GM19238 (cell line): Measurements from ENCODE around the gene COL4A1.

Experiments
- DNase-seq: peaks from one replicate; pipeline ENCODE4 v3.0.0; 2011; ENCODE audit warnings: low spot score; ENCODE audit not compliant: insufficient read length

The COL4A1 gene

GRCh38 chr13:110200276-110200870, 106.6 kb downstream of the COL4A1 start:
- no peak for DNase-seq

DNA sequence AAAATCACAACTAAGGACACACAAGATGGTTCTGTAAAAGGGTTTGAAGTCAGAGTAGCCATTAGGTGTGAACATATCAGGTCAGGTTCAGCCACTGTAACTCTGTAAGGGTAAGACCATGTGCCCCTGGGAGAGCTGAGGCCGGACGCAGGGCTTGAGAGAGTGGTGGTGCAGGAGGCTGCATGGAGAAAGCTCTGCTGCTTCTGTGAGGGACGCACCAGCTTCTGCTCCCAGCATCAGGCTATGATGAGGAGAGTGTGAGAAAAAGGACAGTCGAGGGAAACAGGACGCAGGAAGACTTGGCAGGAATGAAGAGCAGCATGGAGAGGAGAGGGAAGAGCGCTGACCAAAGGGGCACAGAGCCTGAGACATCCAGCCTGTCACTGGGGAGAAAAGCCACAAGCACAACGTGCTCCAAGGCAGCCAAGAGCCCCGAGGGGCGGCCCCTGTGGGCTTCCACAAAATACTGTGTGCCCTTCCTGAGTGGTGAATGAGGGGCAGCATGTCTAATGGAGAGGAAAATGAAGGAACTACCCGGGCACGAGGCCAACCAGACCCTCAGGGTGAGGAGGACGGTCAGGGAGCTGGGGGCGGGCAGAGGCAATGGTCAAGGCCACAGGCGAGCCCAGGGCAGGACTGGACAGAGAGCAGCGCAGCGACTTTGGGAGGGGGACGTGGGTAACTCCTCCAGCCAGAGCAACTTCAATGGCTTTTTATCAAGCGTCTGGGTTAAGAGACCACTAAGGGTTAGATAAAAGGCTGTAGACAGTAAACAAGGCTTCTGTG, 107.7 kb downstream of the COL4A1 start:
- no peak for DNase-seq

DNA sequence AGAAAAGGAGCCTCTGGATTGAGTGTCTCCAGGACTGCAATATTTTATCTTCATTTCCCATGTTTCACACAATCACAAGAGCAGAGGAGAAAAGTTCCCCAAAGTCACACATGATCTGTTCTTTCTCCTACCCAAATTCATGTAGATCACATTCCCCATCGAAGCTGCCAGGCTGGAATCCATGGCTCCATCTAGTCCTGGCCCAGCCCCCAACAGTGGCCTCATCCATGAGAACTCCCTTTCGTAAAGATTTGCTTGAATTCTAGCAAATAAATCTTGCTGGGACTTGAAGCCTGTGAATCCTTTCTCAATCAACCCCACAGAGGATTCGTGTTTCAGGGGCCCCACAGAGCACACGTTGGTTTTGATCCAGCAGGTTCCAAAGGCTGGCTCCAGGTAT, 109.5 kb downstream of the COL4A1 start:
- no peak for DNase-seq

DNA sequence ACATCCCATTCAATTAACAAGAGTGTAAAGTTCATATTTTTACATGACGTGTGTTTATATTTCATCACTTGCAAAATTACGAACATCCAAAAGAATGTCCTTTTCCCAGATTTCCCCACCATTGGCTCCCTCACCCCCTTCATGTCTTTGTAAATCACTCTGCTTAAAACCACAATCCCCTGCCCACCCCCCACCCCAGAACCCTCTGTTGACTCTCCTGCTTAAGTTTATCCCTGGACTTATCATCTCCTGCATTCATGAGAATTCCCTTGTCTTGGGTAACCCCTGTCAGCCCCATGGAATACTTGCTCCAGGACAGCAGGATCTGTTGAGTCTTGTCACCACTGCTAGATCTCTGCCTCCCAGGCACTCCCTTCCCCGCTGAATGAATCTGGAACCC, 109.9 kb downstream of the COL4A1 start:
- no peak for DNase-seq

- no peak for DNase-seq
Observed at GRCh38 chr13:110195547-110196485, 111.1 kb downstream of the COL4A1 start.

GRCh38 chr13:110194451-110194850, 112.5 kb downstream of the COL4A1 start:
- no peak for DNase-seq

DNA sequence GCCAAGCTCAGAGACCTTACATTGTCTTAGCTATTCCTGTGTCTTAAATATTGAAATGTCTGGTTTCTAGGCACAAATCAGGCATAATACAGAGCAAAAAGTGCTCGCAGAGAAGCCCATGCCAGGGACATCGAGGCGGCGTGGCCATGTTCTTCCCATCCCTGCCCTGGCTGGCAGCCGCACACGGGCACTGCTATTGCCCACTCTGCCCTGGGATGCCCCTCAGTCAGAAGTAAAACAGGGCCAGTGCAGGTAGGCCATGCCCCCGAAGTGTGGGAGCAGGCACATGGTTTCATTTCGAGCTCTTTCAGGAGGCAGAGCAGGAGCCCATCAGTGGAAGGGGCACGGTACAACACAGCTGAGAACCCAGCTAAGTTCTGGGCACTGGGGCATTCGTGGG, 113.5 kb downstream of the COL4A1 start:
- no peak for DNase-seq

GRCh38 chr13:110192472-110192871, 114.5 kb downstream of the COL4A1 start:
- no peak for DNase-seq

GRCh38 chr13:110187641-110188161, 119.3 kb downstream of the COL4A1 start:
- no peak for DNase-seq

GRCh38 chr13:110186231-110186855, 120.6 kb downstream of the COL4A1 start:
- DNase-seq: no peak

GRCh38 chr13:110185696-110186095, 121.3 kb downstream of the COL4A1 start:
- DNase-seq: no peak

DNA sequence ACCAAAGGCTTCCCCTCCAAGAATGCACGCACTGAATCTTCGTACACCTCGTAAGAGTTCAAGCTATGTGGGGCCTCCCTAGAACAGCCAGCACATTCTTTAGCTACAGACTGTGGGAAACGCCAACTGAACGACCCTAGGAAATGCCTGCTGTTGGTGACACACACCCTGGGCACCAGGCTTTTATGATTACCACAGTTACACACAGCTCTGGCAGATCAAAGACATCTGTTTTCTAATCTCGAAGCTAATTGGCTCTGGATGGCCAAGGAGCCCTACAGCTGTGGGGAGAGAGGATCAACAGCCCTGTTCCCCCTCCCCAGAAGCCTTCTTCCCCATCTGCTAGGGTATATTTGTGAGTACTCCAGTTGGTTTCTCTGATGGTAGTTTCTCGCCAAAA, 123.0 kb downstream of the COL4A1 start:
- DNase-seq: no peak

GRCh38 chr13:110182461-110182860, 124.5 kb downstream of the COL4A1 start:
- no peak for DNase-seq

GRCh38 chr13:110182003-110182402, 125.0 kb downstream of the COL4A1 start:
- no peak for DNase-seq

DNA sequence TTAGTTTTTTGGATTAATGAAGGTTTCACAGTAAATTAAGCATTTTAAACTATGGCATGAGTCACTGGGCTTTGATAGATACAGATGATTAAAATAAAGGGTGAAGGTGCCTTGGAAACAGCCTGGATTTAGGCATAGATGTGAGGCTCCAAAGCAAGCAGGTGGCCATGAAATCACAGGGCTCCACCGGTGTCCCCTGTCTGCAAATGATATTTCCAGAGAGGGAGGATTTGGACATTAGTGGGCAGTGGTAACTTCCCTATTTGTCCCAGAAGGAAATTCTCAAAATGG, 127.2 kb downstream of the COL4A1 start:
- no peak for DNase-seq

GRCh38 chr13:110179116-110179856, 127.7 kb downstream of the COL4A1 start:
- no peak for DNase-seq

DNA sequence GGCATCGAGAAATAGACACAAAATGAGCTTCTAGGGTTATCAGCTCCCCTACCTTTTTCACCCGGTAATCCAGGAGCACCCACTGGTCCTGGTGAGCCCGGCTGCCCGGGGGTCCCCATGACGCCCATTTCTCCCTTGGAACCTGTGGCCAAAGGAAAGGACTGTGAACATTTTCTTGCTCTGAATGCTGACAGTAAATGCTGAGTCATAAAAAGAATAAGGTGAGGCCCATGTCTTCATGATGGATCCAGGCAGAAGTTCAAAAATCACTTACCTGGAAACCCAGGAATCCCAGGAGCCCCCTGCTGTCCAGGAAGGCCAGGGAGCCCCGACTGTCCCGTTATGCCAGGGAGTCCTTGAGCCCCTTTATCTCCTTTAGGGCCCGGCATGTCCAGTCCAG, 129.2 kb downstream of the COL4A1 start:
- DNase-seq: no peak

DNA sequence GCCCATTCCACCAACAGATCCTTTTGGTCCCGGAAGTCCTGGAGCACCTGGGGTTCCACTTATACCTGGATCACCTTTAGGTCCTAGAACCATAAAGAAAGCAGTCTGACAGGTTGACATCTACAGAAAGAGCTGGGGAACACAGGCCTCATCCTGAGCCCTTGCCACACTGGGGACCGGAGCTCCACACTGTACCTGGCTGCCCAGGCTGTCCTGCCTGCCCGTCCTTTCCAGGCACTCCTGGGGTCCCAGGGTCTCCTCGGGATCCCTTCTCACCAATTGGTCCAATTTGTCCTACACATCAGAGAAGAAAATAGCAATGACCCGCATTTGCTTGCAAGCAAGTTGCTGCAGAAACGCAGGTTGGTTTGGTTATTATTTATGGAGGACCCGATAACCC, 130.5 kb downstream of the COL4A1 start:
- no peak for DNase-seq

- no peak for DNase-seq
Observed at GRCh38 chr13:110173247-110173818, 133.6 kb downstream of the COL4A1 start.

DNA sequence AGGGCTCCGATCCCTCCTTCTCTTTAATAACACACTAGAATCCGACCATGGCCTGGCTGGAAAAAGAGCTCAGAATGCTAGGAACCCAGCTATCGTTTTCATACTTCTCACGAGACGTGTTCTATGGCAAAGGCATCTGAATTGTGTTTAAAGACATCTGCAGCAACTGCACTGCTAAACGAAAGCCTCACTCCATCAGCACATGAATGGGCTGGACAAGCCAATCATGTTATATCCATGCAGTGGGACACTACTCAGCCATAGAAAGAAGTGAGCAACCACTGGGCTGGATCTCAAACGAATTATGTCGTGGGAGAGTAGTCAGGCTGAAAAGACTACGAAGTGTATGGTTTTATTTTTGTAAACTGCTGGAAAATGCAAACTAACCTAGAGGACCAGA, 136.1 kb downstream of the COL4A1 start:
- DNase-seq: no peak
